Measurements from ENCODE around the gene AIFM2. TPM values are rescaled to one million over a fixed set of nuclear protein-coding genes. Genes with fewer than 3 reads are reported as not detected.

The AIFM2 gene
- total and polyA plus RNA-seq, 2 donors (not counting 3 experiments of a cell fraction or from before 2014, with no cell fraction given): 6.9 to 8.7 TPM

GRCh38 chr10:70122742-70123141 is 9.9 kb downstream of the AIFM2 start:
- ChIA-PET CTCF (no interaction called here), POLR2A (no interaction called here)
- Histone ChIP-seq H4K20me1 (replicated peaks; ENCODE audit: control insufficient read depth, extremely low read depth, insufficient read depth, low read length) (no peaks in the 10 kb centered on the region), H3K79me2 (ENCODE audit: control insufficient read depth, insufficient read depth, low read length) (no peaks in the 10 kb centered on the region), H2AFZ (ENCODE audit: low read depth, low read length) (no peak overlapping the region), H3K4me1 (ENCODE audit: control insufficient read depth, extremely low read depth, insufficient read depth, low read length) (no peaks in the 10 kb centered on the region), H3K27ac (ENCODE audit: insufficient read depth, low read depth, low read length) (no peak overlapping the region), H3K36me3 (ENCODE audit: control insufficient read depth in 2 of 2, extremely low read depth in 1 of 2, insufficient read depth in 2 of 2, low read length in 2 of 2) (no peaks in the 10 kb centered on the region), H3K9ac (replicated peaks; ENCODE audit: extremely low read depth, insufficient read depth, low read length) (no peak overlapping the region), H3K4me3 (replicated peaks in 1 of 3; ENCODE audit: insufficient read depth in 1 of 3, low read depth in 1 of 3, low read length in 3 of 3) (no peak overlapping the region), H3K9me1 (replicated peaks; ENCODE audit: control insufficient read depth, extremely low read depth, insufficient read depth, low read length) (no peaks in the 10 kb centered on the region), H3K27me3 (ENCODE audit: control insufficient read depth in 2 of 2, insufficient read depth in 2 of 2, low read length in 2 of 2) (no peaks in the 10 kb centered on the region), H3K9me3 (replicated peaks; ENCODE audit: control insufficient read depth, insufficient read depth, low read length) (no peaks in the 10 kb centered on the region), H3K4me2 (ENCODE audit: insufficient read depth, low read length) (no peak overlapping the region)
- intact Hi-C loops (cut with micrococcal nuclease) (no loop called here), dilution Hi-C loops (cut with MboI; ENCODE audit: extremely low pct_ligation_motif_present, low sequenced_read_pairs) (no loop called here)
- DNase-seq (ENCODE audit: low read depth, low spot score) (no peak), FAIRE-seq (no peak)
- TF ChIP-seq MAX (IDR thresholded peaks at IDR 0.05; ENCODE audit: insufficient read depth, insufficient read length) (no peak), POLR2A (IDR thresholded peaks at IDR 0.05; ENCODE audit: low read depth, low read length) (no peak), JUN (IDR thresholded peaks at IDR 0.05; ENCODE audit: borderline replicate concordance, insufficient read depth, insufficient read length, low read depth) (no peak), GATA2 (IDR thresholded peaks at IDR 0.05; ENCODE audit: insufficient read depth, insufficient read length, low read depth, low read length) (no peak), MYC (IDR thresholded peaks at IDR 0.05; ENCODE audit: low read depth, low read length) (no peak), POLR2AphosphoS5 (IDR thresholded peaks at IDR 0.05; ENCODE audit: insufficient read depth, low read depth, low read length) (no peak)
- TF ChIP-seq, protein P1, sequence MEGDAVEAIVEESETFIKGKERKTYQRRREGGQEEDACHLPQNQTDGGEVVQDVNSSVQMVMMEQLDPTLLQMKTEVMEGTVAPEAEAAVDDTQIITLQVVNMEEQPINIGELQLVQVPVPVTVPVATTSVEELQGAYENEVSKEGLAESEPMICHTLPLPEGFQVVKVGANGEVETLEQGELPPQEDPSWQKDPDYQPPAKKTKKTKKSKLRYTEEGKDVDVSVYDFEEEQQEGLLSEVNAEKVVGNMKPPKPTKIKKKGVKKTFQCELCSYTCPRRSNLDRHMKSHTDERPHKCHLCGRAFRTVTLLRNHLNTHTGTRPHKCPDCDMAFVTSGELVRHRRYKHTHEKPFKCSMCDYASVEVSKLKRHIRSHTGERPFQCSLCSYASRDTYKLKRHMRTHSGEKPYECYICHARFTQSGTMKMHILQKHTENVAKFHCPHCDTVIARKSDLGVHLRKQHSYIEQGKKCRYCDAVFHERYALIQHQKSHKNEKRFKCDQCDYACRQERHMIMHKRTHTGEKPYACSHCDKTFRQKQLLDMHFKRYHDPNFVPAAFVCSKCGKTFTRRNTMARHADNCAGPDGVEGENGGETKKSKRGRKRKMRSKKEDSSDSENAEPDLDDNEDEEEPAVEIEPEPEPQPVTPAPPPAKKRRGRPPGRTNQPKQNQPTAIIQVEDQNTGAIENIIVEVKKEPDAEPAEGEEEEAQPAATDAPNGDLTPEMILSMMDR (IDR thresholded peaks at IDR 0.05; ENCODE audit: extremely low read depth in 1 of 2, insufficient read depth in 1 of 2, low read depth in 1 of 2, low read length in 2 of 2): no peak
- BruUV-seq (replicated peaks): no TSS peak

Data from endothelial cell of umbilical vein (primary cell).